SK-N-SH (cell line): ENCODE measurements around the gene SYT17. TPM values are rescaled to one million over a fixed set of nuclear protein-coding genes. Genes with fewer than 3 reads are reported as not detected.

Experiments used
- CTCF ChIA-PET: fragments of 300-600, 350-600 bp; formaldehyde crosslinking; extraction: SDS; loops from one replicate; lab custom pipeline; 2021; lab: Yijun Ruan, JAX
- POLR2A ChIA-PET: fragments of 350-600 bp; sonication (Branson Sonifier 250); formaldehyde crosslinking; extraction: SDS; loops from one replicate; lab custom pipeline; 2020; ENCODE audit warnings: antibody characterized with exemption, inconsistent platforms; lab: Yijun Ruan, JAX
- DNase-seq: peaks from one replicate; pipeline ENCODE4 v3.0.0; 2012
- H2AFZ ChIP-seq: fragments of 200-600 bp; sonication (generic); 2 replicates; pipeline ENCODE4 v1.8.1; 2016; ENCODE audit warnings: antibody characterized with exemption, mild to moderate bottlenecking, low read depth
- H3F3A ChIP-seq: fragments of 200-600 bp; sonication (generic); replicated peaks from 2 replicates; pipeline ENCODE3; 2016; ENCODE audit warnings: antibody characterized with exemption, mild to moderate bottlenecking; ENCODE audit not compliant: insufficient read depth
- H3K27ac ChIP-seq, 2 experiments: fragments of 200-500 bp in 1 of 2; fragments of 200-600 bp in 1 of 2; sonication (Bioruptor generic) in 1 of 2; sonication (generic), shearing (Covaris generic) in 1 of 2; 2 replicates each; pipeline versions ENCODE4 v1.5.1 to v1.6.1; 2014 to 2016; ENCODE audit warnings: low read depth in 2 of 2, inconsistent platforms in 1 of 2, low read length in 1 of 2, mild to moderate bottlenecking in 1 of 2, mixed read lengths in 1 of 2
- H3K27me3 ChIP-seq: fragments of 200-600 bp; sonication (generic), shearing (Covaris generic); 2 replicates; pipeline ENCODE4 v1.6.1; 2016; ENCODE audit warnings: mixed run types; ENCODE audit not compliant: insufficient read depth
- H3K36me3 ChIP-seq, 2 experiments: fragments of 200-500 bp in 1 of 2; fragments of 200-600 bp in 1 of 2; sonication (Bioruptor generic) in 1 of 2; sonication (generic) in 1 of 2; replicated peaks in 1 of 2; 2 replicates each; pipeline versions ENCODE3 to v1.5.1; 2014 to 2016; ENCODE audit warnings: low read length in 1 of 2, mild to moderate bottlenecking in 1 of 2; ENCODE audit not compliant: insufficient read depth in 2 of 2, control insufficient read depth in 1 of 2
- H3K4me1 ChIP-seq, 2 experiments: fragments of 200-500 bp in 1 of 2; fragments of 200-600 bp in 1 of 2; sonication (Bioruptor generic) in 1 of 2; sonication (generic), shearing (Covaris generic) in 1 of 2; 2 replicates each; pipeline versions ENCODE4 v1.5.1 to v1.6.1; 2014 to 2016; ENCODE audit warnings: low read depth in 1 of 2, low read length in 1 of 2, mixed run types in 1 of 2; ENCODE audit not compliant: insufficient read depth in 2 of 2, control insufficient read depth in 1 of 2
- H3K4me2 ChIP-seq: fragments of 200-600 bp; sonication (generic), shearing (Covaris generic); 2 replicates; pipeline ENCODE4 v1.6.1; 2017; ENCODE audit warnings: mixed run types
- H3K4me3 ChIP-seq, 2 experiments: fragments of 200-500 bp in 1 of 2; fragments of 200-600 bp in 1 of 2; sonication (Bioruptor generic) in 1 of 2; sonication (generic), shearing (Covaris generic) in 1 of 2; 2 replicates each; pipeline versions ENCODE4 v1.5.1 to v1.8.1; 2014 to 2016; ENCODE audit warnings: low read depth in 2 of 2, inconsistent platforms in 1 of 2, low read length in 1 of 2, mild to moderate bottlenecking in 1 of 2, mixed read lengths in 1 of 2, moderate library complexity in 1 of 2
- H3K79me2 ChIP-seq: fragments of 200-600 bp; sonication (generic); 2 replicates; pipeline ENCODE4 v1.8.1; 2017; ENCODE audit warnings: mild to moderate bottlenecking; ENCODE audit not compliant: insufficient read depth
- H3K9ac ChIP-seq: fragments of 200-600 bp; sonication (generic); 2 replicates; pipeline ENCODE4 v1.6.1; 2017; ENCODE audit warnings: mixed run types
- H3K9me2 ChIP-seq: fragments of 200-600 bp; sonication (generic); 2 replicates; pipeline ENCODE4 v1.6.1; 2017; ENCODE audit warnings: mixed run types
- H3K9me3 ChIP-seq: fragments of 200-600 bp; sonication (generic); 2 replicates; pipeline ENCODE4 v1.6.1; 2017; ENCODE audit warnings: mixed run types, mild to moderate bottlenecking, moderate library complexity
- H4K20me1 ChIP-seq: fragments of 200-600 bp; sonication (generic); 2 replicates; pipeline ENCODE4 v1.6.1; 2017; ENCODE audit warnings: mild to moderate bottlenecking, mixed run types; ENCODE audit not compliant: insufficient read depth
- CHD2 ChIP-seq: fragments of 150-350 bp; IDR thresholded peaks from 2 replicates; pipeline ENCODE4 v1.6.1; 2018; ENCODE audit warnings: low read length; ENCODE audit not compliant: partially characterized antibody
- CTCF ChIP-seq: fragments of 200-600 bp; sonication (generic); IDR thresholded peaks from 2 replicates; pipeline ENCODE4 v1.6.1; 2017; ENCODE audit warnings: antibody characterized with exemption, mild to moderate bottlenecking, moderate library complexity
- ELF1 ChIP-seq: IDR thresholded peaks from 2 replicates; pipeline ENCODE4 v1.4.0; 2012
- EZH2phosphoT487 ChIP-seq: fragments of 200-600 bp; sonication (generic); IDR thresholded peaks from 2 replicates; pipeline ENCODE4 v1.6.1; 2017; ENCODE audit warnings: low read depth, mixed run types, mild to moderate bottlenecking, antibody characterized with exemption, moderate library complexity, borderline replicate concordance
- FOSL2 ChIP-seq: IDR thresholded peaks from 2 replicates; pipeline ENCODE4 v1.4.0; 2012; ENCODE audit warnings: low read depth, mild to moderate bottlenecking, moderate library complexity, borderline replicate concordance
- GABPA ChIP-seq: IDR thresholded peaks from 2 replicates; pipeline ENCODE4 v1.4.0; 2012; ENCODE audit warnings: low read depth, mild to moderate bottlenecking
- GATA2 ChIP-seq: sonication (generic); formaldehyde crosslinking; IDR thresholded peaks from 2 replicates; pipeline ENCODE4 v1.5.0; 2020; ENCODE audit warnings: mild to moderate bottlenecking, missing genetic modification reagents
- IRF3 ChIP-seq: fragments of 150-350 bp; IDR thresholded peaks from 2 replicates; pipeline ENCODE4 v1.6.1; 2016; ENCODE audit warnings: mild to moderate bottlenecking, low read depth, low read length
- JUND ChIP-seq: IDR thresholded peaks from 2 replicates; pipeline ENCODE4 v1.4.0; 2012
- MAX ChIP-seq: IDR thresholded peaks from 2 replicates; pipeline ENCODE4 v1.4.0; 2012; ENCODE audit warnings: low read depth
- PBX3 ChIP-seq: IDR thresholded peaks from 2 replicates; pipeline ENCODE4; 2012
- POLR2AphosphoS5 ChIP-seq: IDR thresholded peaks from 2 replicates; pipeline ENCODE4 v1.6.1; 2012; ENCODE audit warnings: low read depth, low read length
- RAD21 ChIP-seq: IDR thresholded peaks from 2 replicates; pipeline ENCODE4 v1.6.1; 2012; ENCODE audit warnings: mild to moderate bottlenecking, low read length
- RCOR1 ChIP-seq: fragments of 150-350 bp; IDR thresholded peaks from 2 replicates; pipeline ENCODE4 v1.6.1; 2017; ENCODE audit warnings: antibody characterized with exemption, low read length
- REST ChIP-seq: IDR thresholded peaks from 2 replicates; pipeline ENCODE4 v1.6.1; 2012; ENCODE audit warnings: mild to moderate bottlenecking, low read depth, low read length, moderate library complexity
- RXRA ChIP-seq: IDR thresholded peaks from 2 replicates; pipeline ENCODE4 v1.4.0; 2012; ENCODE audit warnings: low read depth, mild to moderate bottlenecking, borderline replicate concordance
- TCF12 ChIP-seq: IDR thresholded peaks from 2 replicates; pipeline ENCODE4 v1.4.0; 2012
- USF1 ChIP-seq: IDR thresholded peaks from 2 replicates; pipeline ENCODE4 v1.4.0; 2012; ENCODE audit warnings: low read depth, borderline replicate concordance
- WGBS: methylation state at CpG from one replicate; pipeline ENCODE4 v1.1.6; 2017; ENCODE audit warnings: low lambda C conversion rate; 5-methylcytosine and 5-hydroxymethylcytosine counted together
- polyA plus RNA-seq, 3 experiments: library from polyadenylated mRNA; depleted of rRNA; stranded (reverse); fragments of >200 nt; gene quantifications; 2 replicates each; pipeline ENCODE4 v1.2.3, GENCODE V29; 2012

The SYT17 gene
- polyA plus RNA-seq, 1 of the 3 experiments (the other 2 are of a cell fraction): 0.21 TPM

- H2AFZ ChIP-seq: no peak overlapping the region
Measured at GRCh38 chr16:19172098-19172780, 4.2 kb downstream of the SYT17 start.

More at GRCh38 chr16:19172098-19172780, 4.2 kb downstream of the SYT17 start:
- no peak for TF ChIP-seq RXRA
- no peak for TF ChIP-seq USF1
- TF ChIP-seq RCOR1: no peak
- TF ChIP-seq TCF12: no peak
- no peak for TF ChIP-seq EZH2phosphoT487
- TF ChIP-seq REST: no peak
- TF ChIP-seq RAD21: no peak
- TF ChIP-seq IRF3: no peak
- TF ChIP-seq JUND: no peak
- TF ChIP-seq ELF1: no peak
- TF ChIP-seq FOSL2: no peak
- no peak for TF ChIP-seq CTCF
- TF ChIP-seq CHD2: no peak
- no peak for TF ChIP-seq GATA2 (CRISPR knock-in tag)
- TF ChIP-seq MAX: no peak
- TF ChIP-seq POLR2AphosphoS5: no peak
- TF ChIP-seq GABPA: no peak
- no peak for TF ChIP-seq PBX3
- Histone ChIP-seq H4K20me1 (no peaks in the 10 kb centered on the region), H3K9me2 (no peaks in the 10 kb centered on the region), H3K4me2 (no peak overlapping the region), H3K27ac (no peak overlapping the region), H3F3A (no peaks in the 10 kb centered on the region), H3K9me3 (no peaks in the 10 kb centered on the region), H3K4me3 (no peak overlapping the region), H3K27me3 (peaks cover 15% of the 10 kb centered on the region), H3K79me2 (no peaks in the 10 kb centered on the region), H3K9ac (no peak overlapping the region), H3K36me3 (no peaks in the 10 kb centered on the region), H3K4me1 (peaks cover 0 to 7% of the 10 kb centered on the region in 2 experiments; a peak in 1 of 4 replicates)
- ChIA-PET CTCF (no interaction called here), POLR2A (no interaction called here)
- no peak for DNase-seq
- 73% methylated on average over 12 of the region's 12 CpGs for WGBS
